GM19240 (cell line): ENCODE measurements around the gene OR2J2.
"Not testable (repeated sequence)": the region's sequence is repeated elsewhere in the genome, so short reads cannot be mapped to it uniquely, and the experiment has no call there.

Experiments
- DNase-seq: peaks from one replicate; pipeline ENCODE4 v3.0.0; 2011; ENCODE audit warnings: low spot score; ENCODE audit not compliant: insufficient read length

Gene OR2J2

GRCh38 chr6:29170607-29171006 lies at the start of gene OR2J2:
TSS of gene OR2J2 (plus strand) at chr6:29170907. CDS start at chr6:29173636, 2,729 bp downstream.
- not testable (repeated sequence) for DNase-seq

GRCh38 chr6:29129326-29130012 lies 41.2 kb upstream of the OR2J2 start:
- no peak for DNase-seq

- DNase-seq: no peak
These were observed 40.1 kb upstream of the OR2J2 start for GRCh38 chr6:29130644-29131043.

- DNase-seq: no peak
These were observed 39.0 kb upstream of the OR2J2 start for GRCh38 chr6:29131691-29132090.

- DNase-seq: no peak
These were observed 33.0 kb upstream of the OR2J2 start for GRCh38 chr6:29137724-29138123.

GRCh38 chr6:29141606-29142005 lies 29.1 kb upstream of the OR2J2 start:
- DNase-seq: no peak

- DNase-seq: no peak
These were observed 28.4 kb upstream of the OR2J2 start for GRCh38 chr6:29142309-29142708.

DNA sequence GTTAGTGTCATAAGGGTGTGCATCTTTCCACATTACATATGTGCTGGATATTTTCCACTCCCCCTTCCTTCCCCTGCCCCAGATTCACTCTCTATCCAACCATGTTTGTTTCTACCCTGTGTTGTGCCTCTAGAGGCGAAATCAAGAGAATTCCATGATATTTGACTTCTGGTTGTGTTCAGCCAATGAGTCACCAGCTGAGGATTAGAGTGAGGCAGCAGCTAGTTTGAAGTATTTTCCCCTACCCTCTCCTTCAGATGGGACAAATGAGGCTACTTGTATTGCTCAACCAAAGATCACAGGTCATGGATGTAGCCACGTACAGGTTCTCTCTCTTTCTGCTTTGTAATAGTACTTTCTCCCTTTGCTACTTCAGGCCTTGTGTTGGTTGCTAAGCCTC lies 24.5 kb upstream of the OR2J2 start:
- no peak for DNase-seq

GRCh38 chr6:29147074-29147473 lies 23.6 kb upstream of the OR2J2 start:
- no peak for DNase-seq

DNA sequence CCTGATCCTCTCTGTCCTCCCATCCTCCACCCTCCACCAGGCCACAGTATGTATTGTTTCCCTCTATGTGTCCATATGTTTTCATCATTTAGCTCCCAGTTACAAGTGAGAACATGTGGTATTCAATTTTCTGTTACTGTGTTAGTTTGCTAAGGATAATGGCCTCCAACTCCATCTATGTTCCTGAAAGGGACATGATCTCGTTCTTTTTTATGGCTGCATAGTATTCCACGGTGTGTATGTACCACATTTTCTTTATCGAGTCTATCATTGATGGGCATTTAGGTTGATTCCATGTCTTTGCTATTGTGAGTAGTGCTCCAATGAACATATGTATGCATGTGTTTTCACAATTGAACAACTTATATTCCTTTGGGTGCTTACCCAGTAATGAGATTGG lies 21.3 kb upstream of the OR2J2 start:
- not testable (repeated sequence) for DNase-seq

GRCh38 chr6:29153083-29153482 lies 17.6 kb upstream of the OR2J2 start:
- DNase-seq: no peak

GRCh38 chr6:29155182-29155581 lies 15.5 kb upstream of the OR2J2 start:
- DNase-seq: not testable (repeated sequence)

DNA sequence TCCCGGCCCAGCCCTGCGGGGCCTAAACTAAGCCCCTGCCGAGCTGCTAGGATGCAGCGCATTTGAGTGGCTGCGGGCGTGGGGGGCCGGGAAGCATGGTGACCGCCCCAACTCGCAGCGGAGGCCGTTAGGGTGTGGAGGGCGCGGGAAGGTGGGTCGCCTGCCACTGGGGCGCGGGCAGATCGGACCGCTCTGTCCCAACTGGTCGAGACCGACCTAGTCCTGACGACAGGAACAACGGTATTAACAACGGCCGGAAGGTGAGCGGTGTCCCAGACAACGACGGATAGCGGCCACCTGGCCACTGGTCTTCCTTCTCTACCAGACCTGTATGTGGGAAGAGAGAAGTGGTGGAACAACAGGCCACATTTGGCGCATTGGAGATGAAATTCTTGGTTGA lies 10.8 kb upstream of the OR2J2 start:
- DNase-seq: not testable (repeated sequence)

DNA sequence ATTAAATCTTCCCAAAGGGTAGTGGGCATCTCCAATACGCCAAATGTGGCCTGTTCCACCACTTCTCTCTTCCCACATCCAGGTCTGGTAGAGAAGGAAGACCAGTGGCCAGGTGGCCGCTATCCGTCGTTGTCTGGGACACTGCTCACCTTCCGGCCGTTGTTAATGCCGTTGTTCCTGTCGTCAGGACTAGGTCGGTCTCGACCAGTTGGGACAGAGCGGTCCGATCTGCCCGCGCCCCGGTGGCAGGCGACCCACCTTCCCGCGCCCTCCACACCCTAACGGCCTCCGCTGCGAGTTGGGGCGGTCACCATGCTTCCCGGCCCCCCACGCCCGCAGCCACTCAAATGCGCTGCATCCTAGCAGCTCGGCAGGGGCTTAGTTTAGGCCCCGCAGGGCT lies 5.1 kb upstream of the OR2J2 start:
- not testable (repeated sequence) for DNase-seq

DNA sequence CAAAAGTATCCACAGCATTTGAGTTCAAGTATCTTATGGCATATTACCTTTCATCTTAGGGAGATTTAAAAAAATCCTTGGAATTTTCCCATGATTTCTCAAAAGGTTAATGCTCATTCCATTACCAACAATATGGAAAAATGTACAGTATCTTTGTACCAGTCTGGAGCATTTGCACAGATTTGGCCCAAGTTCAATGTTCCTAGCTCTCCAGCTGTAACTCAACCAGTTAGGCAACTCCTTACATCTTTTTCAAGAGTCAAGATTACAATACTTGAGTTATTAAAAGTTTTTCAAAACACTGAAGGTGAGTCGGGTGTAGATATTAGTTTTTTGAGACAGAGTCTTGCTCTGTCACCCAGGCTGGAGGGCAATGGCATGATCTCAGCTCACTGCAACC lies 1.0 kb downstream of the OR2J2 start:
- no peak for DNase-seq

- no peak for DNase-seq
These were observed 12.9 kb downstream of the OR2J2 start for GRCh38 chr6:29183594-29183993.

DNA sequence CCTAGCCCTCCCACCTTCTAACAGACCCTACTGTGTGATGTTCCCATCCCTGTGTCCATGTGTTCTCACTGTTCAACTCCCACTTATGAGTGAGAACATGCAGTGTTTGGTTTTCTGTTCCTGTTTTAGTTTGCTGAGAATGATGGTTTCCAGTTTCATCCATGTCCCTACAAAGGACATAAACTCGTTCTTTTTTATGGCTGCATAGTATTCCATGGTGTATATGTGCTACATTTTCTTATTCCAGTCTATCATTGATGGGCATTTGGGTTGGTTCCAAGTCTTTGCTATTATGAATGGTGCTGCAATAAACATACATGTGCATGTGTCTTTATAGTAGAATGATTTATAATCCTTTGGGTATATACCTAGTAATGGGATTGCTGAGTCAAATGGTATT lies 18.0 kb downstream of the OR2J2 start:
- DNase-seq: not testable (repeated sequence)

DNA sequence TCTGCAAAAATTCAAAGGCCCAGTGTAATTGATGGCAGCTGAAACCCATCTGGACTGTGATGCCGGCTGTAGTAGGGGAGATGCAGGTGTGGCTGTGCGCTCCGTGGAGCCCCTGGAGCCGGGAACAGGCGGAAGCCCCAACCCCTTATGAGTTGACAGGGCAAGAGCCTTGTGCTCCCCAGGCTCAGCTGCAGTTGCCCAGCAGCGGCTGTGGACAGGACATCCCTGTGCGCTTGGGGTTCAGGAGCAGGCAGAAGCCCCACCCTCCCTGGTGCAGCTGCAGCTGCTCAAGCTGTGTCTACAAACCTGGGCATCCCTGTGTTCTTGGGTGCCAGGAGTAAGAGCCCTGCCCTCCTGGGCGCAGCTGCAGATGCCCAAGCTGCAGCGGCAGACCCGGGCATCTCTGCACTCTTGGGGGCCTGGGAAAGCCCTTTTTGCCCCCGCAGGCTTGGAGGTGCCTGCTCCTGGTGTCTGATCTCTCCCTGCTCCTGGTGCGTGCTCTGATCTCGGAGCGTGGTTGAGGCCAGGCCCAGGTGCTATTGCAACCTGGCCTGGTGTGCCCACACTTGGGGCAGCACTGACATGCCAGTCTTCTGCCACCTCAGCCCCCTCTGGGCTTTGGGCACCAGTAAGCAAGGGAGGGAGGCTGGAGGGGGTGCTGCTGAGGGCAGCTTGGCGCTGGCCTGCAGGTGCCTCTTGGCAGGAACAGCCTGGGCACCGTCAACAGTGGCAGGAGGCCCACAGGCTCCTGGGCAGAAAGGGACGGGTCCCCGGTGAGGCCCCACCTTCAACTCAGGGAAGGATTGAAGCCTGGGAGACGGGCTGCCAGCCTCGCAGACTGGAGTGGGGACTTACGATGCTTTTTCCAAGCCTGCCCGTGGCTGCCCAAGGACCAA lies 30.3 kb downstream of the OR2J2 start:
- no peak for DNase-seq

- DNase-seq: no peak
These were observed 31.3 kb downstream of the OR2J2 start for GRCh38 chr6:29201966-29202365.

DNA sequence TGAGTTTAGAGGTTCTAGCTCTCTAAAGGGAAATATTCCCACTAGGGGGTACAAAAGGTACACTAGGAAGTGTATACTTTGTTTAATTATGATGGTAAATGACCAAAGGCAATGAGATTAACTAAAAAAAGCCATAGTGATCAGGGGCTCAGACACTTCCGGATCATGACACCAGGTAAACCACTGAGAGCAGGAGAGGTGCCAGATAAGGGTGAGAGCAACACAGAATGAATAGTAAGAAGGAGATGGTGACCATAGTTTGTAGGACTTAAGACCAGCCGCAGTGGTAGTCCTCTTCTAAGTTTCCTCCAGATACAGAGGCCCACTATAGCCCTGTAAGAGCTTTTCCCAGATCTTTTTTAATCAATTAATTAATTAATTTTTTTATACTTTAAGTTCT lies 40.8 kb downstream of the OR2J2 start:
- no peak for DNase-seq

DNA sequence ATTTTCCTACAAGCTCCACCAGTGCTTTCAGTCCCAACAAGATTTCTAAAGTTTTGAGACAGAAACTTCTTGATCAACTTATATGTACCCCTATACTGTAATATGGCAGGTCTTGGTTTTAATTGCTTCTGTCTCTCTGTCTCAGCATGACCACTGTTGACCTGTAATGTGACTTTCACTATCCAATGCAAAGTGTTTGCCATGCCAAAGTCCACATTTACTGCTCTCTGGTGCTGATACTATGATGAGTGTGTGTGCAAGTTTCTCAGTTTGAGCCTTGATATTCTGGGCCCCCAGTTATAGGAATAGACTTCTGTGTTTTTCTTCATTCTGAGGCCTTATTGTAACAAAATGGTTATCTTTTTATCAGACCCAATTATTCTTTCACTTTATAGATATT lies 45.8 kb downstream of the OR2J2 start:
- no peak for DNase-seq

DNA sequence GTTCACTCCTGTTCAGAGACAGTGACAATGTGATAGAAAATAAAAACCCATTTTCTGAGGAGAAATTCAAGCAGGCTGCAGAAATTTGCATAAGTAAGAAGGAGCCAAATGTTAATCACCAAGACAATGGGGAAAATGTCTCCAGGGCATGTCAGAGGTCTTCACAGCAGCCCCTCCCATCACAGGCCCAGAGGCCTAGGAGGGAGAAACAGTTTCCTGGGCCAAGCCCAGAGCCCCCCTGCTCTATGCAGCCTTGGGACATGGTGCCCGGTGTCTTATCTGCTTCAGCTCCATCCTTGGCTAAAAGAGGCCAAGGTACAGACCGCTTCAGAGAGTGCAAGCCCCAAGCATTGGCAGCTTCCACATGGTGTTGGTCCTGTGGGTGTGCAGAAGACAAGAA lies 46.5 kb downstream of the OR2J2 start:
- DNase-seq: not testable (repeated sequence)

DNA sequence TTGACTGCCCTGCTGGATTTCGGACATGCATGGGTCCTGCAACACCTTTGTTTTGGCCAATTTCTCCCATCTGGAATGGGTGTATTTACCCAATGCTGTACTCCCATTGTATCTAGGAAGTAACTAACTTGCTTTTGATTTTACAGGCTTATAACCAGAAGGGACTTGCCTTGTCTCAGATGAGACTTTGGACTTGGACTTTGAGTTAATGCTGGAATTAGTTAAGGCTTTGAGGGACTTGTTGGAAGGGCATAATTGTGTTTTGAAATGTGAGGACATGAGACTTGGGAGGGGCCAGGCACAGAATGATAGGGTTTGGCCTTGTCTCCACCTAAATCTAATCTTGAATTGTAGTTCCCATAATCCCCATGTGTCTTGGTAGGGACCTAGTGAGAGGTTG lies 47.3 kb downstream of the OR2J2 start:
- not testable (repeated sequence) for DNase-seq
